DMS79 treated with DMSO at 0.1 percent for 48 hours (cell line): ENCODE data around the gene HNRNPUL1.
A peak's percentile ranks its signal among the peaks of the same experiment; 100 is the strongest.

Source experiments
- DNase-seq: peaks from one replicate; lab custom pipeline; 2025; lab: John Stamatoyannopoulos, UW

Gene HNRNPUL1

DNA sequence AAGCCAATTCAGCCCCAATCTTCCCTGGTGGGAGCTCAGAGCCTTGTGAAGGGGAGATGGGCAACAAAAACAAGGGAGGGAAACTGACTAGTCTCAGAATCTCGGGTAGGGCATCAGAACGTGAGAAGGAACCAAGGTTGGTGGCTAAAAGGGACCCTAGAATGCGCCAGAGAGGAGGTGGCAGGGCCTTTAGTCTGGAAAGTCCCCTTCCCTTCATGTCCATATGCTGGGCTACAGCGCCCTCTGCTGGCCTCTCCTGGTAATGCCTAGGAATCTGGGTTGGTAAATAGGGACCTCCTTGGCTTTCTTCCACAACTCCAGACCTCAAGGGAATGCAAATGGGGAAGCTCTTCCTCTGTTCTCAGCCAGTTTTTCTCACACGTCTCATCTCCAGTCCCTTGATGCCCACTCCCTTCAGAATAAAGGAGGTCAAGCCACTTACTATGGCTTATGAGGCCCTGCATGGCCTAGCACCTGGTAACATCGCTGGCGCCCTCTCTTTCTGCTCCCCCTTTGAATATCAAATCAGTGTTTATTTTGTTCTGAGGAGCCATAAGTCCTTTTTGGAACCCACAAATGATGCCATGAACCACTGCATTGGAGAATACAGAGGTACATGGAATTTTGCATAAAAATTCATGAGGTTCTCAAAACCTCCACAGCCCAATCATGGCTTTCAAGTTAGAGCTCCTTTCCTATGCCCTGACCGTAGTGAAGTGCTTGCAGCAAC, 44.4 kb downstream of the HNRNPUL1 start:
- DNase-seq = peak; percentile 52

DNA sequence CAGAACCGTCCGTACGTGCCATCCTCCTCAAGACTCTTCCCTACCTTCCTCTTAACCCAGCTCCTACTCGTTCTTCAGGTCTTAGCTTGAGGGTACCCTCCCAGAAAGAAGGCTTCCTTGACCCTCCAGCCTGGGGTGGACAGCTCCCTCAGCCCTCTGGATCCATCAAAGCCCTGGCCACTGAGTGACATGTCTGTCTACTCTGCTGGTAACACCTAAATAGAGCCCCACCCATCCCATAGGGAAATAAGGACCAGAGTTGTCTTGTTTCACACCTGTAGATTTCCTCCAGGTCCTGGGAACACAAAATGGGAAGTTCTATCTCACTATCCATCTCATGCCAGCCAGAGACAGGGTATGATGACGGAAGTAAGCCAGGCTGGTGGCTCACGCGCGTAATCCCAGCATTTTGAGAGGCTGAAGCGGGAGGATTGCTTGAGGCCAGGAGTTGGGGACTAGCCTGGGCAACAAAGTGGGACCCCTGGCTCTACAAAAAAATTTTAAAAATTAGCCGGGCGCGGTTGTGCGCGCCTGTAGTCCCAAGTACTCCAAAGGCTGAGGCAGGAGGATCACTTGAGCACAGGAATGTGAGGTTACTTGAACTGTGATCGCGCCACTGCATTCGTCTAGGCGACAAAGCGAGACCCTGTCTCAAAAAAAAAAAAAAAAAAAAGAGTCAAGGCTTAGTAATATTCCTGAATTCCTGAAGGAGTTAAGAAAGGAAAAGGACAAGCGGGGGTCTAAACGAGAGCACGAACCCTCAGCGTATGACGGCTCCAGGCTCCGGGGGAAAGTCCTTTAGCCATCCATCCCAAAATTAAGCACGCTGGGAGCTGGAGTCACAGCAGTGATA, 45.2 kb downstream of the HNRNPUL1 start:
- peak; percentile 63 for DNase-seq

DNA sequence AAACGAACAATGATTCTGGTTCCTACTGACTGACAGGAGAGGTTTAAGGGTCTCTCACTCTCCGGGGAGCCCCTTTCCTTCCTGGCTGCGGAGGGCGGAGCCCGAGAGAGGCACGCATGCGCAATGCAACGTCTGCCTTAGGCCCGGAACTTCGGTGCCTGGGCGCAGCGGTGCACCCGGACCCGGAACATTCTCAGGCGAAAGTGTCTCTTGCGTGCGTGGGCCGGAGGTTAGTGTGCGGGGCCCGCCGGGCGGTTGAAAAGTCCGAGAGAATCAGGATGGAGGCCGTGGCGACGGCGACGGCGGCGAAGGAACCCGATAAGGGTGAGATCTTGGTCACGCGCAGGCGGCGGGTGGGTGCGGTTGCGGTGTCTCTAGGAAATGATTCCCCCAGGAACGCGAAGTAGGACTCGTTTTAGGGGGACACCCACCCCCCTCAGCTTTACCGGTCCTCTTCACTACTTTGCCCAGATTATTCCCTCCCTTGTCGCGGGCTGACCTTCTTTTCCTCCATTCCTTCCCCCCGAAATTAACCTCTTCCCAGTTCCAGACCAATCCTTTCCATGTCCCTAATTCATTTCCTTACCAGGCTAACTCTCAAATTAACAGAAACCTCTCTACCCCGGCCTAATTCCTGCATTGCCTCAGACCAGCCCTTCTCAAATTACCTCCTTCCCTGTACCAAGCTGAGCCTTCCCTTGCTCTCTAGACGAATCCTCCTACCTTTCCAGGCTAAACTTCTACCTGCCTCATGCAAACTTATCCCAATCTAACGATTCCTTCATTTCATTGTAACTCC, 46.1 kb downstream of the HNRNPUL1 start, which contains the start of gene CCDC97:
Gene CCDC97, plus strand, starts transcription at position 140 of the 799 bp plus-strand sequence. Its CDS starts 139 bp downstream, at position 279.
- peak; percentile 91 for DNase-seq

DNA sequence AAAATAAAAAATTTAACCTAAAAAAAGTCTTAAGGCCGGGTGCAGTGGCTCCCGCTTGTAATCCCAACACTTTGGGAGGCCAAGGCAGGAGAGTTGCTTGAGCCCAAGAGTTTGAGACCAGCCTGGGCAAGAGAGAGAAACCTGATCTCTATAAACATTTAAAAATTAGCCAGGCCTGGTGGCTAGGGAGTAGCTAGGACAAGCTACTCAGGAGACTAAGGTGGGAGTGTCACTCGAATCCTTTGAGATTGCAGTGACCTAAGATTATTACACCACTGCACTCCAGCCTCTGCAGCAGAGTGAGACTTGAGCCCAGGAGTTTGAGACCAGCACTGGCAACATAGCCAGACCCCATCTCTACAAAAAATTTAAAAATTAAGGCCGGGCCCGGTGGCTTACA, 46.9 kb downstream of the HNRNPUL1 start:
- DNase-seq = no peak

DNA sequence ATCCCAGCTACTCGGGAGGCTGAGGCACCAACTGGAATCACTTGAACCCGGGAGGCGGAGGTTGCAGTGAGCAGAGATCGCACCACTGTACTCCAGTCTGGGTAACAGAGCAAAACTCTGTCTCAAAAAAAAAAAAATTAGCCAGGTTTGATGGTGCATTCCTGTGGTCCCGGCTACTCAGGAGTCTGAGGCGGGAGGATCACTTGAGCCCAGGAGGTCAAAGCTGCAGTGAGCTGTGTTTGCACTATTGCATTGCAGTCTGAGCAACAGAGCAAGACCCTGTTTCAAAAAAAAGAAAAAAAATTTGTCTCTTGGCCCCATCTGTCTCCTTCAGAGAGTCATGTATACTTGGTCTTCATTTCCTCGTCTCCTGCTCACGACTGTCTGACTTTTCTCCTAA, 47.4 kb downstream of the HNRNPUL1 start:
- no peak for DNase-seq

DNA sequence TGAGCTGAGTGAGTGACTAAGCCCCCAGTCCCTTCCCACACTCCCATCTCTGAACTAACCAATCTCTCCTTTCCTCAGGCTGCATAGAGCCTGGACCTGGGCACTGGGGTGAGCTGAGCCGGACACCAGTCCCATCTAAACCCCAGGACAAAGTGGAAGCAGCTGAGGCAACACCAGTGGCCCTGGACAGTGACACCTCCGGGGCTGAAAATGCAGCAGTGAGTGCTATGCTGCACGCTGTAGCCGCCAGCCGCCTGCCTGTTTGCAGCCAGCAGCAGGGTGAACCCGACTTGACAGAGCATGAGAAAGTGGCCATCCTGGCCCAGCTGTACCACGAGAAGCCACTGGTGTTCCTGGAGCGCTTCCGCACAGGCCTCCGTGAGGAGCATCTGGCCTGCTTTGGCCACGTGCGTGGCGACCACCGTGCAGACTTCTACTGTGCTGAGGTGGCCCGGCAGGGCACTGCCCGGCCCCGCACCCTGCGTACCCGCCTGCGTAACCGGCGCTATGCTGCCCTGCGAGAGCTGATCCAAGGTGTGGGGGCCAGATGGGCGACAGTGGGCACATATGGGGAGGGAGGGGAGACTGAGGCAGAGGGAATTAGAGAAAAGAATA, 52.2 kb downstream of the HNRNPUL1 start:
- no peak for DNase-seq

DNA sequence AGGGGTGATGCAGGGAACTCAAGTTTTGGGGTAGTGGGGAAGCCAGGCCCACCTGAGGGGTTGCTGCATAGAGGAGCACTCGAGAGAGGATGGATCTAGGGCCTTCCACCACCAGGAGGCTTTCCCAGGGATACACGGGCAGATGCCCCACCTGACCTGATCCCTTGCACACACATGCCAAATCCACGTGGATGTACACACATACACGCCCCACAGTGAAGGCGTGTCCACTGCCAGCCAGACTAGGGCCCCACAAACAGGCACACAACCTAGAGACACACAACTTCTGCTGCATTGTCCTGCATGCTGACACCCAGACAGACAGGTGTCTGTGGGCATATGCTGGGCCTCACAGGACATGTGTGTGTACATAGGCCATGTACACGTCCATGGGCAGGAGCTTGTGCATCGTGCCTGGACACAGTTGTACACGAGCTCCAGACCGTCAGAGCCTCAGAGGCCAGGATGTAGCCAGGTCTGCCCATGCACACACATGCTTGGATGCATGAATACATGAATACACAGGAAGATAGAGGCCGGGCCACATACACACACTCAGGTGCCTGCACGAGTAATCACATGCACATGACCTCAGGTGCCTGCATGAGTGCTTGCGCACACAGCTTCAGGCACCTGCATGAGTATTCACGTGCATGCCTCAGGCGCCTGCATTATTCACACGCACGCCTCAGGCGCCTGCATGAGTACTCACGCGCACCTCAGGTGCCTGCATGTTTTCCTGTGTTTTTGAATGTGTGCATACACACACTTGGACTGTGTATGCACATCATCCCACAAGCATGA, 54.7 kb downstream of the HNRNPUL1 start:
- no peak for DNase-seq

DNA sequence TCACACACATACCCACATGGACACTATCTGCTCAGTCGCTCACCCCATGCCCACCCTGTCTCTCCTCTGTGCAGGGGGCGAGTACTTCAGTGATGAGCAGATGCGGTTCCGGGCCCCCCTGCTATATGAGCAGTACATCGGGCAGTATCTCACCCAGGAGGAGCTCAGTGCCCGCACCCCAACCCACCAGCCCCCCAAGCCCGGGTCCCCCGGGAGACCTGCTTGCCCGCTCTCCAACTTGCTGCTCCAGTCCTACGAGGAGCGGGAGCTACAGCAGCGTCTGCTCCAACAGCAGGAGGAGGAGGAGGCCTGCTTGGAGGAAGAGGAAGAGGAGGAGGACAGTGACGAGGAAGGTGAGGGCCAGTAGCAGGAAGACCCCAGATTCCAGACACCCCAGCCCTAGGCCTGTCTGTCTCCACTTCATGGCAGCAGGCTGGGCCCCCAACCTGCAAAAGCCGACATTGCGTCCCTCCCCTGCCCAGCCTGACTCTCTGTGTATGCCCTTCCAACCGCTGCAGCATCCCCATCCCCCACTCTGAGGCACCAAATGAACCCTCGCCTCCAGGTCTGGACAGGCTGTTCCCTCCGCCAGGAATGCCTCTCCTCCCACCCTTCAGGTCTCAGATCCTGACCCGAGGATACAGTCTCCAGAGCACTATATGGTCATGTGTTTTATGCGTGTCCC, 55.5 kb downstream of the HNRNPUL1 start:
- no peak for DNase-seq

DNA sequence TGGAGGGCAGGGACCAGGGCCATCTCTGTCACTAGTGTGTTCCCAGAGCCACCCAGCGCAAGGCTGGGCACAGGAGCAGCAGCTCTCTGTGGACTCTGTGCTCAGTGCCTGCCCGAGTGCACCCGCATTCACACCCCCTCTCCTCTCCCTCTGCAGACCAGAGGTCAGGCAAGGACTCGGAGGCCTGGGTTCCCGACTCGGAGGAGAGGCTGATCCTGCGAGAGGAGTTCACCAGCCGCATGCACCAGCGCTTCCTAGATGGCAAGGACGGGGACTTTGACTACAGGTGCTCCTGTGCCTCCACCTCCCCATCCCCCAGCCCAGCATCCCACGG, 56.0 kb downstream of the HNRNPUL1 start:
- no peak for DNase-seq

DNA sequence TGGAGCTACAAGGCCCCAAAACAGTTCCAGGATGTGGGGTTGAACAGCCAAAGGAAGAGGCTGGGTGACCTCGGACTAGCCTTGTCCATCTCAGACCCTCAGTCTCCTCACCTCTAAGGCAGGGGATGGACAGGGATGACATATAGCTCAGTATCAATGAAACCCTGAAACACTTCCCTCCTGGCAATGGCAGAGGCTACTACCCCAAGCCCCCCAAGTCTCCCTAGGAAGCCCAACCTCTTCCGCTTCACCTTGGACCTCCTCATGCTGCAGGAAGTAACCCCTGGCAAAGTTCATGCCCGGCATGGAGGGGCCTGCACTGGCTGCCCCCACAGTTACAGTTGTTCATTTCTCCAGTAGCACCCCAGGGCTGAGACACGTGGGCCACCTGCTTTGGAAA, 56.4 kb downstream of the HNRNPUL1 start:
- no peak for DNase-seq

DNA sequence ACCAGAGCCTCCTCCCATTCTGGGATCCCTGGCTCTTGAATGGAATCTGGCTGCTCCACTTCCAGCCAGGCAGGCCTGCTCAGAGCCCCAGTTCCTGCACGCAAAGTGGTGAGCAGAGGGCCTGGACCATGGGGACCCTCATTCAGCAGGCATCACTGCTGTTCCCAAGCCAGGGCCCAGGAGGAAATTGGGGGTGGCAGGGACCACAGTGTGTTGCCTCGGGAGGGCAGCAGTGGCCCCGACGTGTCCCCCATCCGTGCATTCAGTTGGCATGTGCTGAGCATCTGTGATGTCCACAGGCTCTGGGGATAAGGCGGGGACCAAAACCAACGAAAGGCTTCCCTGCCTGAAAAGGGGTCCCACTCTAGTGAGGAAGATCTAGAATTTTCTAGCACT, 57.0 kb downstream of the HNRNPUL1 start:
- no peak for DNase-seq

DNA sequence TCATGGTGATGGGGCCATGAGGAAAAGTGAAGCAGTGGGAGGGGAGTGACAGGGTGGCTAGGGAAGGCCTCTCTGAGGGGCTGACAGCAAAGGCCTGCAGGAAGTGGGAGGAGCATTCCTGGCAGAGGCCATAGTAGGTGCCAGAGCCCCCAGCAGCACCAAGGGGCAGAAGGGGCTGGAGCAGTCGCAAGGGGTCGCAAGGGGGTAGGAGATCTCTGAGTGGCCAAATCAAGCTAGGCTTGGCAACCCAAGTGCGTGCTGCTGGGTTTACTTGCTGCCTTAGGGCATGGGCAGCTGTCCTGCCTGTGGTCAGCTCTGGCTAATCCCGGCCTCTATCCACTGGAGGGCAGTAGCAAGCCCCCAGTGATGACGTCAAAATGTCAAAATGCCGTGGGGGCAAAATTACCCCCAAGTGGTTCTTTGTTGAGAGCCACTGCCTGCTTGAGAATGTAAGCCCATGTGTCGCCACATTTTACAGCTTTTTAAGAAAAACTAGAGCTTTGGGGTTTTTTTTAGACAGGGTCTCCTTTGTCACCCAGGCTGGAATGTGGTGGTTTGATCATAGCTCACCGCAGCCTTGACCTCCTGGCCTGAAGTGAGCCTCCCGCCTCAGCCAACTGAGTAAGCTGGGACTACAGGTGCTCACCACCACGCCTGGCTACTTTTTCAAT, 57.6 kb downstream of the HNRNPUL1 start:
- no peak for DNase-seq

DNA sequence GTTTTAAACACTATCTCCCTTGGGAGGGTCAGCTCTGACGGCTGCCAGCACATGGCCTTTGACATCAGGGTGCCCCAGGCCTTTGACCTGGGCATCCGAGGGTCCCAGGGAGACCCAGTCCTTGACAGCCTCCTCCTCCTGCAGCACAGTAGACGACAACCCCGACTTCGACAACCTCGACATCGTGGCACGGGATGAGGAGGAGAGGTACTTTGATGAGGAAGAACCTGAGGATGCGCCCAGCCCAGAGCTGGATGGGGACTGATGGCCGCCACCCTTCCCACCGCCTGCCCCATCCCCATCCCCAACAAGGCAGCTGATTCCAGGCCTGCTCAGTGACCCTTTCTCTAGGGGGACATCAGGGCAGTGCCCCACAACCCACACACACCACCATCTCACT, 58.3 kb downstream of the HNRNPUL1 start:
- DNase-seq = no peak

DNA sequence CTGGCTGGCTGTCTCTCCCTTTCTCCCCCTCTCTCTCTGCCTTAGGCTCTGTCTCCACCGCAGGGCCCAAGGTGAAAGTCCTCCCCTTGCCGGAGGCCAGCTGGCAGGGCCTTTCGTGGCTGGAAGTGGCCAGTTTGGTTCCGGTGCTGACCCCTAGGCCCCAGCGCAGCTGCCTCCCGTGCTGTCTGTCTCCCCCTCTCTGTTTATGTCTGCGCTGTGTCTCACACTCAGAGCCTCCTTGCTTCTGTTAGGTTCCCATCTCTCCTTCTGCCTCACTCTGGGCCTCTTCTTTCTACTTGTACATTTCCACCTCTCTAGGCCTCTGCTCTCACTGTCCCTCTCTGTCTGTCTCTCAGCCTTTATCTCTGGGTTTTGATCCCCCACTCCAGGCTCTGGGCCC, 58.9 kb downstream of the HNRNPUL1 start:
- DNase-seq = no peak

DNA sequence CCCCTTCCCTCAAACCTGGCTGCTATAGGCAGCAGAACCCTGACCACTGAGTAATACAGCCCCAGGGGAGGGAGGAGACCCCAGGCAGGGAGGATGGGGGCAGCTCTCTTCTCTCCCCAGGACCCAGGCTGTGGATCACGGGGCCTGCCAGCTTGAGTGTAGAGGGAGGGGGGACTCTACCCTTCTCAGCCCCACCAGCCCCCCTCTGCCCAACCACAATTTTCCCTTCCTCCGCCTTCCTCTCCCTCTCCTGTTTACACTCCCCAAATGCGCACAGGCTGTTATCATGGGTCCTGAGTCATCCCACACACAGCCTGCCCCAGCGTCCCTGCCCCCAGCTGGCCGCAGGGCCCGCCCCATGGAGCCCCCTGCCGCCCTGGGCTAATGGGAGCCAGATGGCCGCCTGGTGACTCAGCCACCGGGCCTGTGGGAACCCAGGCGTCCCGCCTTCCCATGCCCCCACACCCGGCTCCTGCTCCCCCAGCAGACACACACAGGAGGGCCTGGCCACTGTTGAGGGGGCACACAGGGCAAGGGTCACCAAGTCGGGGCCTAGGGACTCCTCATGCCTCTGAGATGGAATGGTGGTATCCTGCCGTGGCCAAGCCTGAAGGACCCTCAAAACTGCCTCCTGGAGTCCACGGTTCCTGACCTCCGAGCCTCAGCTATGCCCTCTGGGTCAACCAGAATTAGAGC, 59.4 kb downstream of the HNRNPUL1 start:
- no peak for DNase-seq

DNA sequence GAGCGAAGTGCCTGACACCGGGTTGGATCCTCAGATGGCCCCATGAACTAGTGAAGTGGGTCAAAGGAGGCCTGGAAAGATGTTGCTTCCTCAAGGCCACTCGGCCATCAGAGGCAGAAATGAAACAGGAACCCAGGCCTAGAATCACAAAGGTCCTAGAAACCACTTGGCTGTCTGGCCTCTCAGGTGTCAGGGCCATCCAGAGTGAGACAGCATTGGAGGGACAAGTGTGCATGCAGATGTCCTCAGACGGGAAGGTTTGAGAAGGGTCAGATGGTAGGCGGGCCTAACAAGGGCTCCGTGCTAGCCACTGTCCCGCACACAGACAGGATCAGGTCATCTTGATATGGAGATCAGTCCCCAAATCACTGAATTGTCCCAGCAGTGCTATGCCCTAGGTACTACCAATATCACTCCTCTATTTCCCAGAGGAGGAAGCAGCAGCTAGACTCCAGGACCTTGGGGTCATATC, 60.1 kb downstream of the HNRNPUL1 start:
- no peak for DNase-seq

DNA sequence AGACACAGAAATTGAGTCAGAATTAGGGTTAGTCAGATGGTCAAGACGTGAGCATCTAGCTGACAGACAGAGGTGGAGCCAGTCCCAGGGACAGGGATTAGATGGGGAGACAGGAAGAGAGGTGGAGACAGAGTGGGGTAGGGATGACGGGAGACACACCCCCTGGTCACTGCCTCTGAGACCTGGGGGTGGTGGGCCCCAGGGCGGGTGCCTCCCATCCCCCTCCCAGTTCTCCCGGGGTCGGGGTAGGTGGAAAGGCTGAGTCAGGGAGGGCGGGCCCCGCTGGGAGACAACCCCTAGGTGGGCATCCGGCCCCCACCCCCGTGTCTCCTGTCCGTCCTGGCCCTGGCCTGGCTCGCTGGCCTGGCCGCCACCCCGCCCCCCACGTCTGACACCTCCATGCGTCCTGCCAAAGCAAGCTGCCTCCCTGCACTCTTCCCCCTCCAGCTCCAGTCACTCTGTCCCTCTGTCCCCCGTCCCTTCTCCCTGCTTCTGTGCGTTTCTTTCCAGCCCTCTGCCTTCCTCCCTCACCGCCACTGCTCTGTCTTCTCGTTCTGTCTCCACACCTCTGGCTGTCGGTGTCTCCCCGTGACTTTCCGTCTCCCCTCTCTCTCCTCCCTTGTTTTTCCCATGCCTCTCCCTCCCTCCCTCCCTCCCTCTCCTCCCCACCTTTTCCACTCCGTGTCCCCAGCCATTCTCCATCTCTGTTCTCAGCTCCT, 60.9 kb downstream of the HNRNPUL1 start:
- no peak for DNase-seq

DNA sequence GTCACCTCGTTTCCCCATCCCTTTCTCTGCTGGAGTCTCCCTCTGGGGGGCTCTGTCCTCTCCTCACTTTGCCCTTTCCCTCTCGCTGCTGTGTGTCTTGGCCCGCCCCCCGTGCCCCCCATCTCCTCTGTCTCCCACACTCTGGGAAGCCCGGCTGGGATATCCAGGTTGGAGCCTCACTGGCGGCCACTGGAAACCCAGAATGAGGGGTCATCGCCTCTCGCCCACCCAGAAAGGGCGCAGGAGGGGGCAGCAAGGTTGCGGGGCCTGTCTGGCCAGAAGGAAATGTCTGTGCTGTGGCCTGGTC, 61.4 kb downstream of the HNRNPUL1 start:
- DNase-seq = no peak
